DMS53 treated with DMSO at 0.1 percent for 48 hours (cell line): Measurements from ENCODE around the gene RGS12.

Experiments
- DNase-seq: peaks from one replicate; lab custom pipeline; 2025; ENCODE audit not compliant: unreplicated experiment; lab: John Stamatoyannopoulos, UW

The RGS12 gene, protein sequence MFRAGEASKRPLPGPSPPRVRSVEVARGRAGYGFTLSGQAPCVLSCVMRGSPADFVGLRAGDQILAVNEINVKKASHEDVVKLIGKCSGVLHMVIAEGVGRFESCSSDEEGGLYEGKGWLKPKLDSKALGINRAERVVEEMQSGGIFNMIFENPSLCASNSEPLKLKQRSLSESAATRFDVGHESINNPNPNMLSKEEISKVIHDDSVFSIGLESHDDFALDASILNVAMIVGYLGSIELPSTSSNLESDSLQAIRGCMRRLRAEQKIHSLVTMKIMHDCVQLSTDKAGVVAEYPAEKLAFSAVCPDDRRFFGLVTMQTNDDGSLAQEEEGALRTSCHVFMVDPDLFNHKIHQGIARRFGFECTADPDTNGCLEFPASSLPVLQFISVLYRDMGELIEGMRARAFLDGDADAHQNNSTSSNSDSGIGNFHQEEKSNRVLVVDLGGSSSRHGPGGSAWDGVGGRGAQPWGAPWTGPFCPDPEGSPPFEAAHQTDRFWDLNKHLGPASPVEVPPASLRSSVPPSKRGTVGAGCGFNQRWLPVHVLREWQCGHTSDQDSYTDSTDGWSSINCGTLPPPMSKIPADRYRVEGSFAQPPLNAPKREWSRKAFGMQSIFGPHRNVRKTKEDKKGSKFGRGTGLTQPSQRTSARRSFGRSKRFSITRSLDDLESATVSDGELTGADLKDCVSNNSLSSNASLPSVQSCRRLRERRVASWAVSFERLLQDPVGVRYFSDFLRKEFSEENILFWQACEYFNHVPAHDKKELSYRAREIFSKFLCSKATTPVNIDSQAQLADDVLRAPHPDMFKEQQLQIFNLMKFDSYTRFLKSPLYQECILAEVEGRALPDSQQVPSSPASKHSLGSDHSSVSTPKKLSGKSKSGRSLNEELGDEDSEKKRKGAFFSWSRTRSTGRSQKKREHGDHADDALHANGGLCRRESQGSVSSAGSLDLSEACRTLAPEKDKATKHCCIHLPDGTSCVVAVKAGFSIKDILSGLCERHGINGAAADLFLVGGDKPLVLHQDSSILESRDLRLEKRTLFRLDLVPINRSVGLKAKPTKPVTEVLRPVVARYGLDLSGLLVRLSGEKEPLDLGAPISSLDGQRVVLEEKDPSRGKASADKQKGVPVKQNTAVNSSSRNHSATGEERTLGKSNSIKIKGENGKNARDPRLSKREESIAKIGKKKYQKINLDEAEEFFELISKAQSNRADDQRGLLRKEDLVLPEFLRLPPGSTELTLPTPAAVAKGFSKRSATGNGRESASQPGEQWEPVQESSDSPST (N-terminal part only)

DNA sequence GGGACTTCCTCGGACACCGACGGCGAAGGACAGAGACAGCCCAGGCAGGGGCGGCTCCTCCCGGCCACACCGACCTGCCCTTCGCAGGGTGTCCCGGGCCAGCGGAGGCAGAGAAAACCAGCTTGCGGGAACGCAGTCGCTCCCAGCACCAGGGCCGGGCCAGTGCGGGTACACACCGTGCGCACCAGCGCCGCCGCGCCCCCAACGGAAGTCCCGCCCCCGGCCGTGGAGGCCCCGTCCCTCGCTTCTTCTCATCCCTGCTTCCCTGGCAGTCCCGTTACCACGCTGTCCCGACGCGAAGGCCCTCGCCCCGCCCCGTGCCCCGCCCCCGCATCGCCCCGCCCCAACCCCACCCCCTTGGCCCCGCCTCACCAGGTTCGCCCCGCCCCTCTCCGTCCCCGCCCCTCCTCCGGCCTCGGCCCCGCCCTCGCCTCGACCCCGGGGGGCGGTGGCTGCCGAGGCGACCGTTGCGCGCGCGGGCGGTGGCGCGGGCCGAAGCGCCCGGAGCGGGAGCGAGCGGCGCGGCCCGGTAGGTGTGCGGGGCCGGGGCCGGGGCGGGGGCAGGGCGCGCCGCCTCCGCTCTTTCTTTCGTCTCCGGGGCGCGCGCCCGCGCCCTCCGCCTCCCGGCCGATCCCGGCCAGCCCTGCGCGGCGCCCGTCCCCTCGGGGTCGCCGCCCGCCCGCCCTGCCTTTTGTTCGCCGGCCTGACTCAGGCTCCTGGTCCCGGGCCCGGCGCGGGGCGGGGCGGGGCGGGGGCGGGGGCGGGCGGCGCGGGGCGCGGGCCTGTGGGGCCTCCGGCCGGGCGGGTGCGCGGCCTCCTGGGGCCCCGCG lies at the start of gene RGS12:
TSS of gene RGS12 (plus strand) at position 451 of the 830 bp plus-strand sequence. CDS start 23,150 bp downstream, outside the sequence.
- DNase-seq = peak; percentile 87

DNA sequence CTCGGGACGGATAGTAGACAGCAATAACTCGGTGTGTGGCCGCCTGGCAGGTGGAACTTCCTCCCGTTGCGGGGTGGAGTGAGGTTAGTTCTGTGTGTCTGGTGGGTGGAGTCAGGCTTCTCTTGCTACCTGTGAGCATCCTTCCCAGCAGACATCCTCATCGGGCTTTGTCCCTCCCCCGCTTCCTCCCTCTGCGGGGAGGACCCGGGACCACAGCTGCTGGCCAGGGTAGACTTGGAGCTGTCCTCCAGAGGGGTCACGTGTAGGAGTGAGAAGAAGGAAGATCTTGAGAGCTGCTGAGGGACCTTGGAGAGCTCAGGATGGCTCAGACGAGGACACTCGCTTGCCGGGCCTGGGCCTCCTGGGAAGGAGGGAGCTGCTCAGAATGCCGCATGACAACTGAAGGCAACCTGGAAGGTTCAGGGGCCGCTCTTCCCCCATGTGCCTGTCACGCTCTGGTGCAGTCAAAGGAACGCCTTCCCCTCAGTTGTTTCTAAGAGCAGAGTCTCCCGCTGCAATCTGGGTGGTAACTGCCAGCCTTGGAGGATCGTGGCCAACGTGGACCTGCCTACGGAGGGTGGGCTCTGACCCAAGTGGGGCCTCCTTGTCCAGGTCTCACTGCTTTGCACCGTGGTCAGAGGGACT lies 49.6 kb upstream of the RGS12 start:
- no peak for DNase-seq

DNA sequence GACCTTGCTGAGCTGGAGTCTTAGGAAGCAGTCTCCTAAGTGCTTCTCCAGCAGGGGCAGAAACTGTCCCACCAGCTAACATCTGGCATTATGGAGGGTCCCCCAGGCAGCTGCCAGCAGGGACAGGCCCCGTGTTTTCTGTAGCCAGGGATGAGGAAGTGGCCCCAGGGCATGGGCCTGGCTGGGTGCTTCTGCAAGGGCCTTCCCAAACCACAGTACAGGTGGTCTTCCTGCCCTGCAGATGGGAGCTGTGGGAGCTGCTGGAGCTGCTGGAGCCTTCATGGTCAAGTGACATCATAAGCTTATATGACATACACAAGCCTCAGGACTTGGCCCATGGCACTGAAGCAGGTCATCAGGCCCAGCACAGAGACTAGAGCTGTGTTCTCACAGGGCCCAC lies 48.8 kb upstream of the RGS12 start:
- DNase-seq = no peak

DNA sequence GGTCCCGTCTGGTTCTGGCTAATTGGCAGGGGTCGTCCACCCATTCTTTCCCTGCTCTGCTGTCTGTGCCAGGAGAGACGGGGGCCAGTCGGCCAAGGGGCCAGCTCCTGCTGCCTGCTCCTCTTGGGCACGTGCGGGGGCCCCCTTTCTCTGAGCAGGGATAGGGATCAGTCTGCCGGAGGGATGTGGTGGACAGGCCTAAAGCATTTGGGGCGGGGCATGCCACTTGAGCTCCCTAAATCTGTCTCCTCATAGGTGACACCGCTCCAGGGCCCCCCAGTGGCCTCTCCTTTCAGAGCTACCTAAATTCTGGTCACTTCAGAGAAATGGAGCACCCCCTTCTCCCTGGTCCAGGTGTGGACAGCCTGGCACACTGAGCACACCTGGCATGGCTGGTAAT lies 48.1 kb upstream of the RGS12 start:
- no peak for DNase-seq

DNA sequence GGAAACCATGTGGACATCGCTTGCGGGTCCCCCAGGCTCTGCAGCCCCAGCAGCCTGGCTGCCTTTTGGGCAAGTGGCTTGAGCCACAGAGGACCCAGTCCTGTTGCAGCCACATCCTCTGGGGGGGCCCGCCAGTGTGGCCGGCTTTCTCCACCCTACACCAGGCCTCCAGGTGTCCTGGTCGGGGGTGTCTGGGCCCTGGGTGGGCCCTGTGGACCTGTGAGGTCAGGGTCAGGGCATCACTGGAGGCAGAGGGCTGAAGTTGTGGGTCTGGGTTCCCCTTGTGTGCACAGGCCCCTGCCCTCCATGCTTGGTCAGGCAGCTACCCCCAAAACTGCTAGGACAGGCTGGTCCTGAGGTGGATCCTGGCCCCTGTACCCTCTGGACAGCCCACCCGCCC lies 47.1 kb upstream of the RGS12 start:
- no peak for DNase-seq

DNA sequence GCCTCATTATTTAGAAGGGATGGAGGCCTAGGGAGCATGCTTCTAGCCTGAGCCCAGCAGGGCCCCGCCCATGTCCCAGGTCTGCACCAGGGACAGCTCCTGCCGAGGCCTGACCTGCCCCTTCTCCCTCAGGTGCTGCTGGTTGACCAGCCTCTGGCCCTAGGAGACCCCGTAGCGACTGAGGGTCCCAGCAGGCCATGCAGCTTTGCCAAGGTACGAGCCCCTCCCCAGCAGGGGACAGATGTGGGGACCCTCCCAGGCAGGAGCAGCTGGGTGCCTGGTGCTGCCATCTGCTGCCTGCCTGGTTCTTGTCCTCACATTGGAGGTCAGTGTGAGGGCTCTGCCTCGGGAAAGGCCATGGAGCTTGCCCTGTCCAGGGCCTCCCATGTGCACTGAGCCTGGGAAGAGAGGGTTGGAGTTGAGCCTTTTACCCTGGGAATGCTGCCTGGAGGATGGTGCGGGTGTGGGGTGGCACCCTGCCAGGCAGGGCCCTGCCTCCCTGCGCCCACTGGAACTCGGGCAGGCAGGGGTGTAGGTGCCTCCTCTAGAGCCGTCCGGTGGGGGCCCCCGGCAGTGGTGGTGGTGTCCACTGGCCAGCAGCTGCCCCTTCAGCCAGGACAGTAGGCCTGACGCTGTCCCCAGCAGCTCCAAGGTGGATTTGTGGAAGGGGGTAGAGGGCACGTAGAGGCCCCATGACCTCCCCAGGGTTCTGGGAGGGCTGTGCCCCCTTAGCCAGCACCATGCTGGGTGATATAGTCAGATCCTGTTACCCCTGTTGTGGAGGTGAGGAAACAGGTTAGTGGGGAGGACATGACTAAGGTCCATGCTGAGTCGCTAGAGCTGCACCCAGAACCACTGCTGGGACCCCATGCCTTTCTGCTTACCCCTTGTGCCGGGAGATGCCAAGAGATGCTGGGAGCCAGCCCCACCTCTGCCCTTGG lies 46.1 kb upstream of the RGS12 start:
- DNase-seq = no peak

DNA sequence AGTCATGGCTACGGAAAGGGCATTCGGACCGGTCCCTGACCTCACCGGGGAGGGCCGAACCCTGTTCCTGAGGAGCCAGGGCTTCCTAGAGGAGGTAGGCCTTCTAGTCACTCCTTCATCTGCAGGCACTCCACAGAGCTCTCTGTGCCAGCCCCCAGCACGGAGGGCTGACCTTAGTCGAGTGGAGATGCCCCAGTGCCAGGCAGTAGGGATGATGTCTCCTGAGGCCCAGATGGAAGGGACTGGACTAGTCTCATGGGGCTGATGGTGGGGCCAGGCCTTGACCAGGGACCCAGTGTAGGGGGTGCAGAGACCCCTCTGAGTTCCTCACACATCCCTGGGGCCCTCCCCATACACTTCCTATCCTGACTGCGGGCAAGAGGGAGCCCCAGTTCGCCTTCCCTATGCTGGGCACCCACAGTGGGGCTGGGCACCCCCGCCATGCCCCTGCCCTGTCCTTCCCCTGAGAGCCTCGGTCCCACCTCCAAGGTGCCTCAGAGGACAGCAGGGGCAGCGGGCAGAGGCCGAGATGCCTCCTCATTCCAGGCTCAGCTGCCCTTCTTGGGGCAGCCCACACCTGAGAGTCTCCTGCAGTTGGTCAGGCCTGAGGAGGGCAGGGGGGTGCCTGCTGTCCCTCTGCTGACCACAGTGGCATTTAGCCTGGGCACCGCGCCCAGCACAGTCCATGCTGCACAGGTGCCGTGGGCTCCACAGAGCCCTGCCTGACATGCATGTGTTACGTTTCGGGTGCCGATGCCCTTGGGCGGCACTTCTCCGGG lies 45.2 kb upstream of the RGS12 start:
- no peak for DNase-seq

DNA sequence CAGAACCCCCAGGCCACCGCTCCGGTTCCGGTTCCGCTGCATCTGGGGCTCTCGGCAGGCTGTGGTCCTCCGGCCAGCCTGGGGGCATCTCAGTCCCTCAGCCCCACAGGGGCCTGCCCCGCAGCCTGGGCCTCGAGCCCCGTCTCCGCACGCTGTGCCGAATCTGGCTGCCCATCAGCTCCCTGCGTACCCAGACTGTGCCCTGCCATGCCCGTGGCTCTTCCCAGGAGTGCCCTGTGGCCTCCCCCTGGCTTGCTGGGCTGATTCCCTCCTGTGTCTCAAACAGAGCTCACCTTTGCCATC lies 44.7 kb upstream of the RGS12 start:
- no peak for DNase-seq

DNA sequence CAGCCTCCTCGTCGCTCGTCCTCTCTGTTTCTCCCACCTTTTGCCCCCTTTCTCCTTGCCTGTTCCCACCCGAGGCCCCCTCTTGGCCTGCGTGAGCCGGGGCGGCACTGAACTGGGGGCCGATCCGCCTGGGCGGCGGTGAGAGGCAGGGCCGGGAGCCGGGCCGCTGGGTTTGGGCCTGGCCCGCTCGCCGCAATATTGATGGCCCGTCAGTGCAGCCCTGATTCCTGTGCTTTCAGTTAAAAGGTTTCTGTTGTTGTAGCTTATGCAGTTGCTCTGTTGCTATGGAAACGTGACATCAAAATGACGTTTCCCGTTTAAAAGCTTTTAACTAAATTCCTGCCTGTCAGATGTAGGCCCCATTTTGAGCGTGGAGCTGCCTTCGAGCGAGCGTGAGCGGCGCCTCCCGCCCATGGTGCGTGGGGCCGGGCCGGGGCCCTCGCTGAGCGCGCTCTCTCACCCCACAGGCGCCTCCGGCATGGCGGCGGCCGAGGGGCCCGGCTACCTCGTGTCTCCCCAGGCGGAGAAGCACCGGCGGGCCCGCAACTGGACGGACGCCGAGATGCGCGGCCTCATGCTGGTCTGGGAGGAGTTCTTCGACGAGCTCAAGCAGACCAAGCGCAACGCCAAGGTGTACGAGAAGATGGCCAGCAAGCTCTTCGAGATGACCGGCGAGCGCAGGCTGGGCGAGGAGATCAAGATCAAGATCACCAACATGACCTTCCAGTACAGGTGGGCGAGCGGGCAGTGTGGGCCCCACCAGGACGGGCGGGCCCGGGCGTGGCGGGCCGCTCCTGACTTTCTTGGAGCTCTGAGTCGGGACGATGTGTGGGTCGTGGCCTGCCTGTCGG lies 43.8 kb upstream of the RGS12 start, which contains the start of gene MSANTD1:
TSS of gene MSANTD1 (plus strand) at position 349 of the 851 bp plus-strand sequence. CDS start at position 413, 64 bp downstream.
- no peak for DNase-seq

DNA sequence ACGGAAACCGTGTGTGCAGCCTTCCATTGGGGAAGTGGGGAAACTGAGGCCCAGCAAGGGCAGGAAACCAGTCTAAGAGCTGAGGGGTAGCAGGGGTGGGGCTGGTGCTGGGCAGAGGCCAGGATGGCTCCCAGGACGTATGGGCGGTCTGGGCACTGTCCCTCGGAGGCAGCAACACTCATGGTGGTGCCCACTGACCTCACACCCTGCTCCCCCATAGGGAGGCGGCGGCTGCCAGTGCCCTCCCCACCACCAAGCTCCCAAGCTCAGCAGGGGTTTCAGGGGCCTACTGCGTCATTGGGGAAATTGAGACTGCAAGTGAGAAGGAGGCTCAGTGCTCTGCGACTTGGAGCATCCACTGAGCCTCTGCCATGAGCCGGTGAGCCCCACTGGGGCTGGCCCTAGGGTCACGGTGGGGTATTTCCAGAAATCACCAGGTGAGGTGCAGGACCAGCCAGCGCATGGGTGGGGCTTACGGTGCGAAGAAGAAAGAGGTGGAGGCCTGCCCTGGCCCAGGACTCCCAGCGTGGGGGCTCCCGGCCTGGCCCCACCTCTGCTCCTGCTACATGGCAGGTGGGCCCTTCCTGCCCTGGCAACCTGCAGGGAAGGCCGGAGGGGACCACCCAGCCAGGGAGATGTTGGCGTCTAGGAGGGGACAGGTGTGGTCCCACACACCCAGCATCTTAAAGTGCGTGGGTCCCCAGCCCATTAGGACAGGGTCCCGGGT lies 42.9 kb upstream of the RGS12 start:
- DNase-seq = no peak

DNA sequence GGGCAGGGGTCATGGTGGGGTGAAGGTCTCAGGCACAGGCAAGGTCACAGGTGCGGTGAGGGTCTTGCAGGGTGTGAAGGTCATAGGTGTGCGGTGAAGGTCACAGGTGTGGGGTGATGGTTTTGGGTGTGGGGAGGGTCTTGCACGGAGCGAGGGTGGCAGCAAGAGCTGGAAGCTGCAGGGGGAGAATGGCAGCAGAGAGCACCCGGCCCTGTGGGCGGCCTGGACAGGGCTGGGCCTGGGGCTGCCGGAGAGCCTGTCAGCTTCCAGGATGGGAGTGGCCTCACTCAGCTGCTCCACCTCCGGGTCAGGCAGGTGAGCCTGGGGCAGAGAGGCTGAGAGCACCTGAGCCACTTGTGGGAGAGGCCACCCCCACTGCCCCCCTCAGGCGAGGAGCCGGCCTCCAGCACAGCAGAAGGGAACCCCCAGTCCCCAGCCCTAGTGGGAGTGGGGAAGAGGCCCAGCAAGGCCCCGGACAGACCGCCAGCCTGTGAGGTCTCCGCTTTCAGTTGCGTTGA lies 42.3 kb upstream of the RGS12 start:
- no peak for DNase-seq

DNA sequence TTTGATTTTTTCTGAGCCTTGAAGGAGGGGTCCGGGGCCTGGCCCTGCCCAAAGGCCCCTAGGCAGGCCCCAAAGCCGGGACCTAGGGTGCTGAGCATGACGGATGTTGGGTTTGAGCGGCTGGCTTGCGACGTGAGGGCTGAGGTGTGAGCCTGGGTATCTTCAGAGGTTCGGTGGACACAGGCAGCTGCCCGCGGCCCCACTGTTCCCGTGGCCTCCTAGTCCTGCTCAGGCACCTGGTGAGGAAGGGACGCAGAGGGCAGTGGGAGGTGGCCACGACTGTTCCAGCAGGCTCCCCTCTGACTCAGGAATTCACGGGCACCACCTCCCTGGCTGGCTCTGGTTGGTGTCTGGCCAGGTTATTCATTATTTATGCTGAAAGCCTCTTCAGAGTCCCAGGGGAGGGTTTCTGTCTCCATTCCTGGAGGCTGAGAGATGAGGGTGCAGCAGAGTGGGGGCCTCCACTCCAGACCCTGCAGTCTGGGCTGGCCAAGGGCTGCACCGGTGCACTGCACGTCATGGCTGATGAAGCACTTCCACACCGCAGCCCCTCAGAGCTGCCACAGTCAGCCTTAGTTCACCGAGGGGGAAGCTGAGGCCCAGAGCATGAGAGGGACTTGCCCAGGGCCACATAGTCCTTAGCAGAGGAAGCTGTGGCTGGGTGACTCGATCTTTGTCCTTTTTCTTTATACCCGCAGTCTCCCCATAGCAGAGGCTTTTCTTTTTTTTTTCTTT lies 41.7 kb upstream of the RGS12 start:
- DNase-seq = no peak

DNA sequence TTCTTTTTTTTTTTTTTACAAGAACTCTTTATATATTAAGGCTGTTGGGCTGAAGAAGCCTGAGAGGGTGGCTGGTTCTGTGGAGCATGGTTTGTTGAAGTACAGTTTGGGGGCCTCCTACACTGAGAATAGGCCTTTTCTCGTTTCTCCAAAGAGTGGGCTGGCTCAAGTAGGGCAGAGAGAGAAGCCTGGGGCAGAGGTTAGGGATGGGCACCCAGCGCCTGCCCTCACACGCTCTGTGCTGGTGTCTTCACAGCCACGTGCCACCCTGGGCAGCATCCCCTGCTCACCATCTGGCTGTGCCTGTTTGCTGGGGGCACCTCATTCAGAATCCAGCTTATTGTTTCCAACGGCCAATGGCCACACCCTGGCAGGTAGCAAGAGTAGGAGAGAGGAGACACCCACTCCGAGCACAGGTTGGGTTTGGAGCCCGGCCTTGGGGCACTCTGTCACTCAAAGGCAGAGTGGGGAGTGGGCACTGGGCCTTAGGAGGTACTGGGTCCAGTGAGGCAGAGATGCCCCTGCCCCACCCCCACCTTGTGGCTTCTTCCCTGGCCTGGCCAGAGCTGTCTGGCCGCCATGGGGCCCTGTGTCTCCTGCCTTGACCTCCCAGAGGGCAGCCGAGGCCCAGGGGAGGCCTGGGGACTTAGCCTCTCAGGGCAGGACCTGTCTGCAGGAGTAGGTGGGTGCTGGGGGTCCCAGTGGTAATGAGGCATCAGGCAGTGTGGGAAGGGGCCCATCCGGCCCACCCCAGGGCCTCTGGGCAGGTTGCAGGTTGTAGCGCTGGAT lies 40.9 kb upstream of the RGS12 start:
- DNase-seq = no peak

DNA sequence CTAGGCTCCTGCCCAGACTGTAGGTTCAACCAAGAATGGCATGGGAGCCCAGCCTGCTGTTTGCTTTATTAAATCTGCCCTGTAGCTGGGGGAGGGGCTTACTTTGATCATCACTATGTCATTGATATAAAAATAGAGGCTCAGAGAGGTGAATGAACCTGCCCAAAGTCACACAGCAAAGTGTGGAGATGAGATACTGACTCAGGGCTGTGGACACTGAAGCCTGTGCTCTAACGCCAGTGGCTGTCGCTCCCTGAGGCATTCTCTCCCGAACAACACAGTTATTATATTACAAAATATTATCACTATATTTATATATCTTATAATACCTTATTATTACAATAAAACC lies 40.4 kb upstream of the RGS12 start:
- no peak for DNase-seq
